Fibroblast of skin of left quadriceps (primary cell): ENCODE data around the gene VTI1B.
"Not testable (repeated sequence)": the region's sequence is repeated elsewhere in the genome, so short reads cannot be mapped to it uniquely, and the experiment has no call there.

Source experiments
- DNase-seq, 2 experiments: peaks; one replicate each; pipeline ENCODE4 v3.0.0-alpha.2; 2013; ENCODE audit warnings: low read depth in 2 of 2

VTI1B gene, protein sequence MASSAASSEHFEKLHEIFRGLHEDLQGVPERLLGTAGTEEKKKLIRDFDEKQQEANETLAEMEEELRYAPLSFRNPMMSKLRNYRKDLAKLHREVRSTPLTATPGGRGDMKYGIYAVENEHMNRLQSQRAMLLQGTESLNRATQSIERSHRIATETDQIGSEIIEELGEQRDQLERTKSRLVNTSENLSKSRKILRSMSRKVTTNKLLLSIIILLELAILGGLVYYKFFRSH

DNA sequence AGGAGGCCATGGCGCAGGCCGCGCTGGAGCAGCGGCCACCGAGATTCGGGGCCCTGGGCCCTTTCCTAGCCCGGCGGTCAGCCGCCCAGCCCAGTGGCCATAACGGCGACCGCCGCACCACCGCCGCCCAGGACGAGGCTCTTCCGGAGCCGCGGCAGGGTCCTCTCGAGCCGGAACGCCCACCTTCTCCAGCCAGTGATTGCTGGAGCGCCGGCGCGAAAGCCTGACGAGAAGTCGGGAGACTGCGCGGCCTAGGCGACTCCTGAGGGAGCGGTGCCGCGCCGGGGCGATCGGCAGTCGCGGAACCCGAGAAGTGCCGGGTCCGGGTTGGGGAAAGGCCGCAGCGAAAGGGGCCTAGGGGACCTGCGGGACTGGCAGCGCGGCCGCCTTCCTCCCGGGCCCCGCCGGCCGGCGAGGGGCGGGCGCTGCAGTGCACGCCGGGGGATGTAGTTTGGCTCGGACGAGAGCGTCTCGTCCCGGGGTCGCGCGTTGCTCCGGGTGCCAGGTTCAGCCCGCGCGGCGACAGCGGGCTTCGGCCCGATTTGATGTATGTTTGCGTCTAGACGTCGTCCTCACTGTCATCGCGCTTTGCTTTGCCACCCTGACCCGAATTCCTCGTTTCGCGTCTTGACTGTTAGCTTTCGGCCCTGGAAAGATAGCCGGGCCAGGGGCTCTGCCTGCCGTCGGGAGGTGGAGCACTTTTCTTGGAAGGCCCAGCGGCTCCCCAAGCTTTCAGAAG is at the start of gene VTI1B:
Gene VTI1B (minus strand): TSS at position 153 of the 739 bp plus-strand sequence. CDS start 143 bp downstream, at position 10.
- peak; percentile 46 to 47 for DNase-seq

DNA sequence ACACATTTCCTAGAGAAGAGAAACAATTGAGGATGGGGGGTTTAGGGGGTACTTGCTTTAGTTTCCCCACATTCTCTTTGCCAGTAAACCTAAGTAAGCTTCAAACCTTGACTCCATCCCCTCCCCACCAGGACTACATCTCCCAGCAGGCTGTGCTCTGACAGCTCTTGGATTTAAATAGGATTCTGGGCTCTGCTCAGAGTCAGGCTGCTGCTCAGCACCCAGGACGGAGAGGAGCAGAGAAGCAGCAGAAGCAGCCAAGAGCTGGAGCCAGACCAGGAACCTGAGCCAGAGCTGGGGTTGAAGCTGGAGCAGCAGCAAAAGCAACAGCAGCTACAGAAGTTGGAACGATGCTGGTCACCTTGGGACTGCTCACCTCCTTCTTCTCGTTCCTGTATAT is 47.9 kb upstream of the VTI1B start:
- no peak for DNase-seq

DNA sequence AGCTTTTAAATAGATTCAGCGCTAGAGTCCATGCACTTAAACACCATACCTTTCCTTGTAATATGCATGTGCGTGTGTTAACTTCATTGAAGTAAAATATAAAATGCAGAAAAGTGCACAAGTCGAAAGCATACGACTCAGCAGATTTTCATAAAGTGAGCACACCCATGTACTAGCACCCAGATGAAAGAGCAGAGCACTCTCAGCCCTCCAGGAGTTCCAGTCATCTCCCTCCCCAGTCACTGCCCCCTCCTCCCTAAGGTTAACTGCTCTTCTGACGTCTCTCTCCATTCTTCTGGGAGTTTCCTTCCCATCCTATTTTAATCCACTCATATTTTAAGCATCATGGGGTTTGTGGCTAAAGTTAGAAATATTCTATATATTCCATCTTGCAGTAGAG is 47.4 kb upstream of the VTI1B start:
- DNase-seq, result no peak

DNA sequence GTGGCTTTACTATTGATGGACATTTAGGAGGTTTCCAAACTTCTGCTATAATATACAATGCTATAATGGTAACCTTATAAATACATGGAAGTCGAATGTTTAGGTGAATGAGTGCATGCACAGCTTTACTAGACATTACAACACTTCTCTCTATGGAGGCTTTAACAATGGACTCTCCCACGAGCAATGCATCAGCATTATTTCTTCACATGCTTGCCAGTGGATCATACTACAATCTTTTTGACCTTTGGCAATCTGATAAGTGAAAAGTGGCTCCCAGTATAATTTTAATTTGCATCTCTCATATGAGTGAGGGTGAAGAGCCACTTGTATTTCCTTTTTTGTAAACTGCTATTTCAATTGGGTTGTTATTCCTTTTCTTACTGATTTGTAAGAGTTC is 45.4 kb upstream of the VTI1B start:
- DNase-seq, result no peak

DNA sequence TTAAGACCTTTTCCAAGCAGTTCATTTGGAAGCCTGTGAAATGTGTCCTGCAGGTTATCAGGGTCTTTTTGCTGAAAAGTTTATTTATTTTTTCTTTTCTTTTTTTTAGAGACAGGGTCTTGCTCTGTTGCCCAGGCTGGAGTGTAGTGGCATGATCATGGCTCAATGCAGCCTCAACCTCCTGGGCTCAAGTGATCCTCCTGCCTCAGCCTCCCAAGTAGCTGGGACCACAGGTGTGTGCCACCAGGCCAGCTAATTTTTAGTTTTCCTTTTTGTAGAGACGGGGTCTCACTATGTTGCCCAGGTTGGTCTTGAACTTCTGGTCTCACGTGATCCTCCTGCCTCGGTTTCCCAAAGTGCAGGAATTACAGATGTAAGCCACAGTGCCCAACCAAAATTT is 45.0 kb upstream of the VTI1B start:
- not testable (repeated sequence) for DNase-seq

DNA sequence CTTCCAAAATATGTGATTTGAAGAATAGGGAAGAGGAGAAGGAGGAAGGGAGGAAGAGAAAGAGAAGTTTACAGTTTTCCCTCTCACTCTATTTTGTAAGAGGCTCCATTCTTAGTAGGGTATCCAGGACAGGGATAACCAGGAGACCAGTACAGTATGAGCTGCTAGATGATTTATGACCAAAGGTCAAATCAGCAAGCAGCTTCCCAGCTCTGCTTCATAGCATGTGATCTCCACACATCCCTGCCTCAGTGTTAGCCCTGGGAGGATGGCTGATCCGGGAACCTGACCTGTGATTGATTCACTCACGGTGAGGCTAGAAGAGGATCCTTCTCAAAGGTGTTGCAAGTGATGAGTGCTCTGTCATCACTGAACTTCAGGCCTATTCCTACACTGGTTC is 43.8 kb upstream of the VTI1B start:
- no peak for DNase-seq

DNA sequence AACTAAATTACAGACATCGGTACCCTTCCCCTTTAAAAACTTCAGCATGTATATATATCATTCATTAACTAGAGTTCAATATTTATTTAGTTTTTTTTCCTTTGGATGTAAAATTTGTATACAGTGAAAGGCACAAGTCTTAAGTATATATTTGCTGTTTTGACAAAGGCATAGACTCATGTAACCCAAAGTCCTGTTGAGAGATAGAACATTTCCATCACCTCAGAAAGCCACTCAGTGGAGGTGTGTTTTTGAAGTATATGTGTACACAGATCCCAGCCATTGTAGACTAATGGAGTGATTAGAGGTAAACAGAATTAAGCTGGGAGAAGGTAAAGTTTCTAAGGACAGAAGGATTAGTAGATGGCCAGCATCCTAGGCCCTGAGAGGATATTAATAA is 42.6 kb upstream of the VTI1B start:
- no peak for DNase-seq

DNA sequence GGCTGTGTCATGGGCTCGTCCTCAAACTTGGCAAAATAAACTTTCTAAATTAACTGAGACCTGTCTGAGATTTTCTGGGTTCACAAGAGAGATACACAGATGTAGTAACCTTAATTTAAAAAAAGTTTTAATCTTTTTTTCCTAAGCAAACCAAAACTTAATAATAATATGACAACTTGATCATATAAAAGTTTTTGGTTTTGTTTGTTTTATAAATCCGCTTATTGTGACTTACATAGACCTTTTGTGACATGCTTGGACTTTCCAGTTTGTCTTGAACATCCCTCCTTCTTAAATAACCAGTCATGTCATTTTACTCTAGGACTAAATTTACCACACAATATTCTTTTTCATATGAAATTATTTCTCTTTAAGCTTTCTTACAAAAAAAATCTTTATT is 35.8 kb upstream of the VTI1B start:
- DNase-seq, result no peak

DNA sequence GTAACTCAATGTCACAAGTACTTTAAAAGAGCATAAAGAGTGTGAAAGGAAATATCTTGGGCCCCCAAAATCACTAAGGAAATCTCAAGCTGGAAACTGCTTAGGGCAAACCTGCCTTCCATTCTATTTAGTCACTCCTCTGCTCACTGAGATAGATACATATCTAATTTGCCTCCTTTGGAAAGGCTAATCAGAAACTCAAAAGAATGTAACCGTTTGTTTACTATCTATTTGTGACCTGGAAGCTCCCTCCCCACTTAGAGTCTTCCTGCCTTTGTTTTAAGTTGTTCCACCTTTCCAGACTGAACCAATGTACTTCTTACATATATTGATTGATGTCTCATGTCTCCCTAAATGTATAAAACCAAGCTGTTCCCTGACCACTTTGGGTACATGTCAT is 35.4 kb upstream of the VTI1B start:
- DNase-seq, result not testable (repeated sequence)

DNA sequence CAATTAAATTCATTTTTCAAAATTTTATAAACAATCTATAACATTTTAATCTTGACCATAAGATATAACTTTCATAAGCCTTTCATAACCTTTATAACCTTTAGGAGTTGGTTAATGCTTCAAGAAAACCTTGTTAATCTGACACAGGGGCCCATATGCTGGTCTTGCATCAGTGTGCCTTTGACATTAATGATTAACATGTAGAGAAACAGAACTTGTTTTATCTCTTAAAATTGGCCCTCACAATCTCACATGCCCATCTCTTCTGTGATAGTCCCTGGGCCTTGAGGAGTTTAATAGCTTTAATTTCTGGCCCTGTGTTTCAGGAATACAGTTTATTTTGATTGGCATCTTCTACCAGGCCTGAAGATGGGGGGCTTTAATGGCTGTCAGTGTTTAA is 34.9 kb upstream of the VTI1B start:
- not testable (repeated sequence) for DNase-seq

DNA sequence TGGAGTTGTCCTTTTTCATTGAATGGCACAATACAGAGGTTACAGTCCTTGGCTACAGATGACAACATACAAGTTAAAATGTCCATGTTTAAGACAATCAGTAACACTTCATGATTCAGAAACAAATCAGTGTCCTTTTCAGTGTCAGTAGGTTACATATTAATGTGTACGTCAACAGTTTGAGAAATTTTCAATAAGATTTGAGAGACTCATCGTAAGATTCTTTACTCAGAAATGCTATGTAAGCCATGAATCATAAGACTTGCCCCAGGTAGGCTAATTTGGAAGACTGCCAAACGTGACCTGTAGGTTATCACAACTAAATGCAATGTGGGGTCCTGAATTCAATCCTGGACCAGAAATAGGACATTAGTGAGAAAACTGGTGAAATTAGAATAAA is 30.8 kb upstream of the VTI1B start:
- no peak for DNase-seq

DNA sequence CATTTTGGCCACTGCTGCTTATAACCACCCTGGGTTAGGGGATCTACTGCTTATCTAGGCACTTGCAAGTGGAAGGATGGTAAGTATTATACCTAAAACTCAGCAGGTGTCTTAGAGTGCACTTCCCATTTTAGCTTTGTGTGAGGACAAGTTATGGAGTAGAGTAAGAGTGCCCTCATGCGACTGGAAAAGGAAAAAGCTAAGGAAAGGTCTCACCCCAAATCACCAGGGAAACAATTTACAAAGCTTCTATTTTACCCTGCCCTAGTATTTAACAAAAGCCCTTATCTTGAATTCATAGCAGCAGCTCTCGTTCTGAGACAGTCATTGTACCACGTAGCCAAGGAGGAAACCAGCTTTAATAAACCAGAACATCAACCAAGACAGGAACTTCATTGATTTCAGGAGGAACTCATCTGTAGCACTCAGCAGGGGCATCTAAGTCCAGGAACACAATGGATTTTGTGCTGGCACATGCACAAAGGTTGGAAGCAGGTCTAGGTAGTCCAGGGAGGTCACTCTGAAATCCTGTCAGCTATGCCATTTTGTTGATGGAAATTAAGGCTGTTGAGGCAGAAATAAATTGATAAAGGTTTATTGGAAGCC is 30.2 kb upstream of the VTI1B start:
- peak in 1 of 2 experiments; percentile 20 for DNase-seq

DNA sequence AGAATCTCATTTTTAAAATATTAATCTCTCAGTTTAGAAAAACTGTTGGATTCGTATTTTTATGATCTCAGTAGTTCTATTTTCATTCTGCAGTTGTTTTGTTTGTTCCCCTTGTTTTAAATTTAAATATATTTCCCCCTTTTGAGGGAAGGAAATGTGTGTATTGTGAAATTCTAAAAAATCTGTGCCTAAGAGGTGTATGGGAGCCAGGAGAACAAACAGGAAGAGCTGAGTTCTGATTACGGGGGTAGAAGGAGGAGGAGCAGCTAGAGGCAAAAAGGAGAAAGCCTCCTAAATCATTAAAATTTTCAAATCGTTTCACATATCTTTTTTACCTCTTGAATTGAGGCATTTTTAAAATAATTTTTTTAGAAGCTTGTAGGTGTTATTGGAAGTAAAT is 29.6 kb upstream of the VTI1B start:
- DNase-seq, result no peak

DNA sequence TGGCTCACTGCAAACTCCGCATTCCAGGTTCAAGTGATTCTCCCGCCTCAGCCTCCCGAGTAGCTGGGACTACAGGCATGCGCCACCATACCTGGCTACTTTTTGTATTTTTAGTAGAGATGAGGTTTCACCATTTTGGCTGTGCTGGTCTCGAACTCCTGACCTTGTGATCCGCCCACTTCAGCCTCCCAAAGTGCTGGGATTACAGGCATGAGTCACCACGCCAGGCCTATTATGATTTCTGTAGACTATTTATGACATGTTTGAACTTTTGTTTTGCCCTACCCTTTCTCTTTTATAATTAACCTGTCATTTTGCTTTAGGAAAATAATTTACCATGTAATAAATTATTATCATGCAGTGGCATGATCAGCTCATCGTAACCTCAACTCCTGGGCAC is 27.1 kb upstream of the VTI1B start, which contains the start of gene RDH12:
Gene RDH12 (plus strand): TSS at position 395 of the 400 bp plus-strand sequence. CDS start 20,757 bp downstream, outside the sequence.
- DNase-seq, result not testable (repeated sequence)

DNA sequence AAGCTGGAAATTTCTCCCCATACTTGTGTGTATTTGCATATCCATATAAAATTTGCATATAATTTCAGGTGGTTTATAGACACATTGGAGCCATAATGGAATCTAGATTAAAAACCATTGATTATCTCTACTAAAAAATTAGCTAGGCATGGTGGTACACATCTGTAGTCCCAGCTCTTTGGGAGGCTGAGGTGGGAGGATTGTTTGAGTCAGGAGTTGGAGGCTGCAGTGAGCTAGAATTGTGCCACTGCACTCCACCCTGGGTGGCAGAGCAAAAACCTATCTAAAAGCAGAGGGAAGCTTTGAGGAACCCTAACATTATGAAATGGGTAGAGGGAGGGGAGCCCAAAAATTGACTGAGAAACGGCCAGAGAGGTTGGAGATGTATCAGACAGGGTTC is 23.7 kb upstream of the VTI1B start:
- DNase-seq, result no peak

DNA sequence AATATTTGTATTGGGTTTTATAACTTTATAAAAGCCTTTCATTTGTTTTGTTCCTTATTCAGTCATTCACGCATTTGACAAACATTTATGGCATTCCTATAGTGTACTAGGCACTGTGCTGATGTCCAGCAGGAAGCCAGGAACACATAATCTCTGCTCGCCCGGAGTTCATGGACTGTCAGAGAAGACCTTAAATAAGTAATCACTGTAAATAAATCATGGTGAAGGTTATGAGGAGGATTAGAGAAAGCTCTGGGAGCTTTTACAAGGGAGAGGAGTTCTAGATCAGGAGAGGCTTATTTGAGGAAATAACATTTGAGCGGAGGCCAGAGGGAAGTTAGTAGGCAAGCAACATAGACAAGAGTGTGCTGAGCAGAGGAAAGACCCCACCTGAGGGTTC is 22.6 kb upstream of the VTI1B start:
- DNase-seq, result no peak

DNA sequence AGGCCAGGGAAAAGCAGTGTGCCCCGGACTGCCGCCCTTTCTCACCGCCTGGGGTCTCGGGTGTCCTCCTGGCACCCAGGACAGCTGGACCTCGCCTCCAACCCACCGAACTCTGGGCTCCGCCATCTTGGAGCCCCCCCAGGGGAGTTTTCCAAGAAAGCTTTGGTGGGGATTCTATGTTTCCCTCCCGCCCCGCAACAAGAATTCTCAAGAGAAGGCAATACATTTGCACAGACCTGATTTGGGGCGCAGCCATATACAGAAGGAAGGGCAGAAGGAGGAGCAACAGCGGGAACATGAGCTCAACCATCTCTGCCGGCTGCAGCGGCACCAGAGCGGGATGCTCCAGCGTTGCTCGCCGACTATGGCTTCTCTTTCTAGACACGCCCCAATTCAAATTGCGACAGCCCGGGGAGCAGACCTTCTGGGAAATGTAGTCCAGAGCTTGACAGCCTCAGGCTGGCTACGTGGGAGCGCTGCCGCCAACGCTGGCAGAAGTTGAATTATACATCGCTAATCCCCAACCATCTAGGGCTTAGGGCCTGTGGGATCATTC is 21.0 kb upstream of the VTI1B start, which contains the start of gene RDH11:
Gene RDH11 (minus strand): TSS at position 371 of the 556 bp plus-strand sequence. CDS start 61 bp downstream, at position 310.
- DNase-seq, result peak; percentile 80 to 84

DNA sequence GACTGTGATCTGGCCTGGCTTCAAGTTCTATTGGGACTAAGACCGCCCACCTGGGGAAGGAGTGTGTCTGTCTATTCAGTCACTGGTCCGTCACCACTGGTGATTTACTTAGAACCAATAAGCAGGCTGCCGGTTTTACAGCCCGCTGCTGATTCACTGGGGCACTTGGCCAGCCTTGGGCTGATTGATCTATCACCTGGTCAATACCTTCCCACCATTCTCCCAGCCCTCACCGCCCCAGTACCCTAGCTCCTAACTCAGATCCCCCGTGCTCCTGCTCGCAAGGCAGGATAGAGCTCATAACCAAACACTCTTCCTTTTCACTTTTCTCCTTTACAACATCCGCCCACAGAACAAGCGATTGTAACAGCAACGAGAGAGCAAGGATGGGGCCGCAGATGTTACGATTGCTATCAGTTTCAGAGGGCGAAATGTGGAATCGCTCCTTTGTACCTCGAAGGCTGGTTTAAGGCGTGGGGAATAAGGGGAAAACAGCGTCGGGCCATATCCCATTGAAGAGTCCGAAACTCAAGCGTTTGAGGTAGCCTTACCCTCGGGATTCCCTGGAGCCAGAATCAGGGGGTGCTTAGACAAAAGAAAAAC is 20.5 kb upstream of the VTI1B start:
- peak; percentile 55 to 60 for DNase-seq

DNA sequence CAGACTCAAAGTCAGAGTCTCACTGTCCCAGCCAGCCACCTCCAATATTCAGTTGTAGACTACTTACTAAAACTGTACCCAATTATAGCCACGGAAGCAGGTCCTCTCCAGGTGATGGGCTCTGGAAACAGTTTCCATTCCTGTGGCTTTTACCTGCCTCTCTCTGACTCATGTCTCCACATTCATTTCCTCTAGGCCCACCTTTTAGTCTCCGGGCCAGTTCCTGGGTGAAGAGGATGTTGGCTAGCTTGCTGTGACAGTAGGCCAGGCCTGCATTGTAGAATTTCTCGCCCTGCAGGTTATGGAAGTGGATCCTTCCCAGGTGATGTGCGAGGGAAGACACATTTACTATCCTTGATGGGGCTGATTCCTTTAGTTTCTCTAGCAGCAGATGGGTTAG is 15.6 kb upstream of the VTI1B start:
- DNase-seq, result no peak

DNA sequence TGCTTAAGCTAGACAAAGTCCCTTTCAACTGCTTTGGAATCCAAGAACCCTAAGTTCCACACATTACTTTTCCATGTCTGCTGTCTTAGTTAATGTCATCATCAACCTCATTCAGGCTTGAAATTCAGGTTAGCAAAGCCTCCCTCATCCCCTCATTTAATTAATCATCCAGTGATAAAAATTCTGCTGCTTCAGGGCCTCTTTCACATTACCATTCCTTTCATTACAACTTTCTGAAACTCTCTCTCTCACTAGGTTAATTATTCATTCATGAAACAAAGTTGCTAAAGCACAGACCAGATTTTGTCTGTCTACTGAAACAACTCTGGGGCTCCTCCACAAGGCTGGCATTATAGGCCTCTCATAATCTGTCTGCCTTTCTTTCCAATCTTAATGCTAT is 9.4 kb upstream of the VTI1B start:
- DNase-seq, result no peak

DNA sequence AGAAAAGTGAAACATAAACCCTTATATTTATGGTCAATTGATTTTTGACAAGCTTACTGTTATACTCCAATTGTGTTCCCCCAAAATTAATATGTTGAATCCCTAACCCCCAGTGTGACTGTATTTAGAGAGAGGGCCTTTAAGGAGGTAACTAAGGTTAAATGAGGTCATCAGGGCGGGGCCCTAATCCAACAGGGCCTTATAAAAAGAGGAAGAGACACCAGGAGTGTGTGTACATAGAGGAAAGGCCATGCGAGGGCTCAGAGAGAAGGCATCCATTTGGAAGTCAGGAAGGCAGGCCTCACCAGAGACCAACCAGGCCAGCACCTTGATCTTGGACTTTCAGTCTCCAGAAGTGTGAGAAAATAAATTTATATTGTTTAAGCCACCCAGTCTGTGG is 6.5 kb upstream of the VTI1B start:
- no peak for DNase-seq

DNA sequence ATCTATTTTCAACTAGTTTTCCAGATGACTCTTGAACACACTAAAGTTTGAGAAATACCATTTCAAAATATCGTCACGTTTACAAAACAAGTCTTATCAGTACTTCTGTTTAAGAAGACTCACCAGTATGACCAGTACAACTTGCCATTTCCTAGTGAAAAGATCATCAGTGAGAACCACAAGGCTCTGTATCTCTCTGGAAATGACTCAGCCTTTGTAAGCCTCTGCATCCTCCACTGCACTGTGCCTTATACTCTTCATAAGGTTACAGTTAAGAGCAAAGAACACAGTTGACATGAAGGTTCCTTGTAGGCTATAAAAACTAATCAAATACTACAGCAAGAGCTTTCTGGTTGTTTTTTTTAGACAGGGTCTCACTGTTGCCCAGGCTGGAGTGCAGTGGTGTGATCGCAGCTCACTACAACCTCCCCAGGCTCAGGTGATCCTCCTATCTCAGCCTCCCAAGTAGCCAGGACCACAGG is 5.7 kb upstream of the VTI1B start:
- DNase-seq, result no peak
